ENCODE results near the gene CST7. TPM values are rescaled to one million over a fixed set of nuclear protein-coding genes. Genes with fewer than 3 reads are reported as not detected.
A peak's percentile ranks its signal among the peaks of the same experiment; 100 is the strongest.
"Not testable (repeated sequence)": the region's sequence is repeated elsewhere in the genome, so short reads cannot be mapped to it uniquely, and the experiment has no call there.

The CST7 gene
- total RNA-seq, 3 donors from 2014 or later, result 0.33 to 2.5 (median 1.8) TPM

- intact Hi-C loops (cut with DNase I; ENCODE audit: low total_unique reads), result no loop called here
- Histone ChIP-seq H3K27me3 (no peaks in the 10 kb centered on the region), H3K9me3 (no peaks in the 10 kb centered on the region), H3K4me3 (no peak overlapping the region), H3K36me3 (no peaks in the 10 kb centered on the region), H3K4me1 (no peaks in the 10 kb centered on the region), H3K27ac (no peak overlapping the region)
- no peak for DNase-seq (ENCODE audit: low spot score in 2 of 2)
- TF ChIP-seq POLR2AphosphoS5 (IDR thresholded peaks at IDR 0.05) (no peak), POLR2A (IDR thresholded peaks at IDR 0.05) (no peak), CTCF (IDR thresholded peaks at IDR 0.05) (peak in 1 of 3 donors; percentile 3)
Observed at GRCh38 chr20:24918579-24919566, 30.2 kb upstream of the CST7 start.

- H3K27me3 ChIP-seq; H3K4me1 ChIP-seq; H3K4me3 ChIP-seq; DNase-seq (ENCODE audit: low spot score in 2 of 2); H3K27ac ChIP-seq; H3K36me3 ChIP-seq; H3K9me3 ChIP-seq; intact Hi-C loops (cut with DNase I; ENCODE audit: low total_unique reads): not testable (repeated sequence)
Observed at GRCh38 chr20:24919665-24920064, 29.4 kb upstream of the CST7 start.

GRCh38 chr20:24920706-24921105 lies 28.4 kb upstream of the CST7 start:
- H3K27me3 ChIP-seq; intact Hi-C loops (cut with DNase I; ENCODE audit: low total_unique reads); H3K9me3 ChIP-seq; DNase-seq (ENCODE audit: low spot score in 2 of 2); H3K36me3 ChIP-seq; H3K27ac ChIP-seq; H3K4me3 ChIP-seq; H3K4me1 ChIP-seq: not testable (repeated sequence)

- H3K36me3 ChIP-seq; H3K27me3 ChIP-seq; intact Hi-C loops (cut with DNase I; ENCODE audit: low total_unique reads); H3K4me1 ChIP-seq; H3K4me3 ChIP-seq; H3K9me3 ChIP-seq: not testable (repeated sequence)
- peak in 1 of 2 donors; percentile 29 for DNase-seq (ENCODE audit: low spot score in 2 of 2)
- peak overlapping the region; percentile 92 for H3K27ac ChIP-seq
Observed at GRCh38 chr20:24929259-24929658, 19.8 kb upstream of the CST7 start.

- TF ChIP-seq CTCF (IDR thresholded peaks at IDR 0.05), result peak in 1 of 3 donors; percentile 7
- TF ChIP-seq POLR2AphosphoS5 (IDR thresholded peaks at IDR 0.05), result peak in 2 of 3 donors; percentile 38 to 72
- H3K4me3 ChIP-seq, result peak overlapping the region in 2 of 3 donors; percentile 49 to 59
- H3K9me3 ChIP-seq; H3K27me3 ChIP-seq; H3K36me3 ChIP-seq; intact Hi-C loops (cut with DNase I; ENCODE audit: low total_unique reads); H3K4me1 ChIP-seq: not testable (repeated sequence)
- peak; percentile 70 to 80 for DNase-seq (ENCODE audit: low spot score in 2 of 2)
- H3K27ac ChIP-seq, result peak overlapping the region; percentile 92
Observed at GRCh38 chr20:24929867-24930723, 19.0 kb upstream of the CST7 start.

GRCh38 chr20:24930724-24931688 lies 18.1 kb upstream of the CST7 start:
- peak in 1 of 2 donors; percentile 16 for DNase-seq (ENCODE audit: low spot score in 2 of 2)
- H3K27ac ChIP-seq, result peak overlapping the region; percentile 92
- peak in 2 of 3 donors; percentile 27 to 50 for TF ChIP-seq CTCF (IDR thresholded peaks at IDR 0.05)
- H3K9me3 ChIP-seq; H3K4me1 ChIP-seq; intact Hi-C loops (cut with DNase I; ENCODE audit: low total_unique reads); H3K36me3 ChIP-seq; H3K27me3 ChIP-seq: not testable (repeated sequence)
- peak overlapping the region in 2 of 3 donors; percentile 49 to 59 for H3K4me3 ChIP-seq

- H3K4me3 ChIP-seq; intact Hi-C loops (cut with DNase I; ENCODE audit: low total_unique reads); H3K36me3 ChIP-seq; H3K27me3 ChIP-seq; DNase-seq (ENCODE audit: low spot score in 2 of 2); H3K4me1 ChIP-seq; H3K9me3 ChIP-seq: not testable (repeated sequence)
- peak overlapping the region; percentile 92 for H3K27ac ChIP-seq
Observed at GRCh38 chr20:24931893-24932292, 17.2 kb upstream of the CST7 start.

All from breast epithelium (tissue), 4 donors.